ENCODE results near the gene SLC38A11.
"Not testable (repeated sequence)": the region's sequence is repeated elsewhere in the genome, so short reads cannot be mapped to it uniquely, and the experiment has no call there.

The SLC38A11 gene

GRCh38 chr2:164992093-164992454, 36.7 kb upstream of the SLC38A11 start:
- POLR2A ChIA-PET; H3K4me3 ChIP-seq (ENCODE audit: control insufficient read depth in 1 of 7, extremely low read depth in 1 of 7, insufficient read depth in 4 of 7, low read depth in 2 of 7, low read length in 6 of 7); H3K27ac ChIP-seq (ENCODE audit: insufficient read depth in 1 of 2, low read depth in 1 of 2, low read length in 2 of 2, poor library complexity in 1 of 2, severe bottlenecking in 2 of 2); H3K27me3 ChIP-seq (replicated peaks in 2 of 5; ENCODE audit: control insufficient read depth in 4 of 5, insufficient read depth in 5 of 5, low read length in 4 of 5); H3K9me3 ChIP-seq (ENCODE audit: control extremely low read depth in 1 of 5, control insufficient read depth in 4 of 5, insufficient read depth in 2 of 5, low read depth in 1 of 5, low read length in 4 of 5); H3K36me3 ChIP-seq (ENCODE audit: control insufficient read depth in 4 of 4, insufficient read depth in 4 of 4, low read length in 3 of 4); DNase-seq: not testable (repeated sequence)
- peaks cover 0 to 18% (median 11%) of the 10 kb centered on the region in 4 experiments for H3K4me1 ChIP-seq (ENCODE audit: control extremely low read depth in 1 of 4, control insufficient read depth in 4 of 4, insufficient read depth in 4 of 4, low read length in 3 of 4)
- CTCF ChIA-PET, result interaction anchor here (0.7 to 2.1 kb wide), 13 partner anchors 9 to 257 kb away, joined by 3 to 5 read pairs (median 3); no protein-coding TSS in a partner anchor

- POLR2A ChIA-PET; H3K9me3 ChIP-seq (ENCODE audit: control extremely low read depth in 1 of 5, control insufficient read depth in 4 of 5, insufficient read depth in 2 of 5, low read depth in 1 of 5, low read length in 4 of 5); DNase-seq; H3K36me3 ChIP-seq (ENCODE audit: control insufficient read depth in 4 of 4, insufficient read depth in 4 of 4, low read length in 3 of 4); H3K27me3 ChIP-seq (replicated peaks in 2 of 5; ENCODE audit: control insufficient read depth in 4 of 5, insufficient read depth in 5 of 5, low read length in 4 of 5); H3K27ac ChIP-seq (ENCODE audit: insufficient read depth in 1 of 2, low read depth in 1 of 2, low read length in 2 of 2, poor library complexity in 1 of 2, severe bottlenecking in 2 of 2); H3K4me3 ChIP-seq (ENCODE audit: control insufficient read depth in 1 of 7, extremely low read depth in 1 of 7, insufficient read depth in 4 of 7, low read depth in 2 of 7, low read length in 6 of 7): not testable (repeated sequence)
- CTCF ChIA-PET, result interaction anchor here (0.6 to 2.1 kb wide), 12 partner anchors 10 to 257 kb away, joined by 3 to 5 read pairs (median 3); no protein-coding TSS in a partner anchor
- peaks cover 0 to 18% (median 11%) of the 10 kb centered on the region in 4 experiments for H3K4me1 ChIP-seq (ENCODE audit: control extremely low read depth in 1 of 4, control insufficient read depth in 4 of 4, insufficient read depth in 4 of 4, low read length in 3 of 4)
Measured at GRCh38 chr2:164991361-164992092, 36.2 kb upstream of the SLC38A11 start.

GRCh38 chr2:164990953-164991352, 35.6 kb upstream of the SLC38A11 start:
- DNase-seq; POLR2A ChIA-PET; H3K36me3 ChIP-seq (ENCODE audit: control insufficient read depth in 4 of 4, insufficient read depth in 4 of 4, low read length in 3 of 4); H3K27me3 ChIP-seq (replicated peaks in 2 of 5; ENCODE audit: control insufficient read depth in 4 of 5, insufficient read depth in 5 of 5, low read length in 4 of 5); H3K4me3 ChIP-seq (ENCODE audit: control insufficient read depth in 1 of 7, extremely low read depth in 1 of 7, insufficient read depth in 4 of 7, low read depth in 2 of 7, low read length in 6 of 7); H3K9me3 ChIP-seq (ENCODE audit: control extremely low read depth in 1 of 5, control insufficient read depth in 4 of 5, insufficient read depth in 2 of 5, low read depth in 1 of 5, low read length in 4 of 5); H3K27ac ChIP-seq (ENCODE audit: insufficient read depth in 1 of 2, low read depth in 1 of 2, low read length in 2 of 2, poor library complexity in 1 of 2, severe bottlenecking in 2 of 2): not testable (repeated sequence)
- CTCF ChIA-PET, result interaction anchor here (0.6 to 2.1 kb wide), 9 partner anchors 9 to 256 kb away, joined by 3 to 5 read pairs (median 3); no protein-coding TSS in a partner anchor
- peaks cover 0 to 18% (median 11%) of the 10 kb centered on the region in 4 experiments for H3K4me1 ChIP-seq (ENCODE audit: control extremely low read depth in 1 of 4, control insufficient read depth in 4 of 4, insufficient read depth in 4 of 4, low read length in 3 of 4)

- H3K27me3 ChIP-seq (replicated peaks in 2 of 5; ENCODE audit: control insufficient read depth in 4 of 5, insufficient read depth in 5 of 5, low read length in 4 of 5); POLR2A ChIA-PET; H3K4me3 ChIP-seq (ENCODE audit: control insufficient read depth in 1 of 7, extremely low read depth in 1 of 7, insufficient read depth in 4 of 7, low read depth in 2 of 7, low read length in 6 of 7); H3K36me3 ChIP-seq (ENCODE audit: control insufficient read depth in 4 of 4, insufficient read depth in 4 of 4, low read length in 3 of 4); H3K9me3 ChIP-seq (ENCODE audit: control extremely low read depth in 1 of 5, control insufficient read depth in 4 of 5, insufficient read depth in 2 of 5, low read depth in 1 of 5, low read length in 4 of 5); H3K27ac ChIP-seq (ENCODE audit: insufficient read depth in 1 of 2, low read depth in 1 of 2, low read length in 2 of 2, poor library complexity in 1 of 2, severe bottlenecking in 2 of 2); CTCF ChIA-PET: not testable (repeated sequence)
- DNase-seq, result peak in 1 of 3 donors; percentile 29
- no CpG with 5 or more reads among the region's 3 CpGs for WGBS (ENCODE audit: insufficient coverage)
- H3K4me1 ChIP-seq (ENCODE audit: control extremely low read depth in 1 of 4, control insufficient read depth in 4 of 4, insufficient read depth in 4 of 4, low read length in 3 of 4), result peaks cover 0 to 18% (median 11%) of the 10 kb centered on the region in 4 experiments
Measured at GRCh38 chr2:164988805-164989204, 33.5 kb upstream of the SLC38A11 start.

GRCh38 chr2:164986027-164986426, 30.7 kb upstream of the SLC38A11 start:
- H3K4me3 ChIP-seq (ENCODE audit: control insufficient read depth in 1 of 7, extremely low read depth in 1 of 7, insufficient read depth in 4 of 7, low read depth in 2 of 7, low read length in 6 of 7); H3K27me3 ChIP-seq (replicated peaks in 2 of 5; ENCODE audit: control insufficient read depth in 4 of 5, insufficient read depth in 5 of 5, low read length in 4 of 5); POLR2A ChIA-PET; DNase-seq; H3K27ac ChIP-seq (ENCODE audit: insufficient read depth in 1 of 2, low read depth in 1 of 2, low read length in 2 of 2, poor library complexity in 1 of 2, severe bottlenecking in 2 of 2); CTCF ChIA-PET; H3K36me3 ChIP-seq (ENCODE audit: control insufficient read depth in 4 of 4, insufficient read depth in 4 of 4, low read length in 3 of 4); H3K9me3 ChIP-seq (ENCODE audit: control extremely low read depth in 1 of 5, control insufficient read depth in 4 of 5, insufficient read depth in 2 of 5, low read depth in 1 of 5, low read length in 4 of 5): not testable (repeated sequence)
- H3K4me1 ChIP-seq (ENCODE audit: control extremely low read depth in 1 of 4, control insufficient read depth in 4 of 4, insufficient read depth in 4 of 4, low read length in 3 of 4), result peaks cover 2 to 11% (median 5%) of the 10 kb centered on the region in 4 experiments
- 80% methylated on average over 2 of the region's 3 CpGs for WGBS (ENCODE audit: insufficient coverage)

GRCh38 chr2:164984428-164984827, 29.1 kb upstream of the SLC38A11 start:
- H3K4me3 ChIP-seq (ENCODE audit: control insufficient read depth in 1 of 7, extremely low read depth in 1 of 7, insufficient read depth in 4 of 7, low read depth in 2 of 7, low read length in 6 of 7), result no peak overlapping the region
- peaks cover 2 to 22% (median 11%) of the 10 kb centered on the region in 4 experiments for H3K4me1 ChIP-seq (ENCODE audit: control extremely low read depth in 1 of 4, control insufficient read depth in 4 of 4, insufficient read depth in 4 of 4, low read length in 3 of 4)
- no CpG with 5 or more reads among the region's 3 CpGs for WGBS (ENCODE audit: insufficient coverage)
- H3K9me3 ChIP-seq (ENCODE audit: control extremely low read depth in 1 of 5, control insufficient read depth in 4 of 5, insufficient read depth in 2 of 5, low read depth in 1 of 5, low read length in 4 of 5), result no peaks in the 10 kb centered on the region
- ChIA-PET POLR2A (no interaction called here), CTCF (no interaction called here)
- no peak for DNase-seq
- no peaks in the 10 kb centered on the region for H3K36me3 ChIP-seq (ENCODE audit: control insufficient read depth in 4 of 4, insufficient read depth in 4 of 4, low read length in 3 of 4)
- no peak overlapping the region for H3K27ac ChIP-seq (ENCODE audit: insufficient read depth in 1 of 2, low read depth in 1 of 2, low read length in 2 of 2, poor library complexity in 1 of 2, severe bottlenecking in 2 of 2)
- H3K27me3 ChIP-seq (replicated peaks in 2 of 5; ENCODE audit: control insufficient read depth in 4 of 5, insufficient read depth in 5 of 5, low read length in 4 of 5), result no peaks in the 10 kb centered on the region

- ChIA-PET CTCF (interaction anchor here (0.8 to 1.5 kb wide), 4 partner anchors 10 to 12 kb away, joined by 3 read pairs; no protein-coding TSS in a partner anchor), POLR2A (no interaction called here)
- DNase-seq, result peak in 1 of 3 donors; percentile 15
- 86% methylated on average over 2 of the region's 7 CpGs for WGBS (ENCODE audit: insufficient coverage)
- no peaks in the 10 kb centered on the region for H3K36me3 ChIP-seq (ENCODE audit: control insufficient read depth in 4 of 4, insufficient read depth in 4 of 4, low read length in 3 of 4)
- peaks cover 6 to 31% (median 12%) of the 10 kb centered on the region in 4 experiments for H3K4me1 ChIP-seq (ENCODE audit: control extremely low read depth in 1 of 4, control insufficient read depth in 4 of 4, insufficient read depth in 4 of 4, low read length in 3 of 4)
- H3K27me3 ChIP-seq (replicated peaks in 2 of 5; ENCODE audit: control insufficient read depth in 4 of 5, insufficient read depth in 5 of 5, low read length in 4 of 5), result no peaks in the 10 kb centered on the region
- no peak overlapping the region for H3K4me3 ChIP-seq (ENCODE audit: control insufficient read depth in 1 of 7, extremely low read depth in 1 of 7, insufficient read depth in 4 of 7, low read depth in 2 of 7, low read length in 6 of 7)
- no peak overlapping the region for H3K27ac ChIP-seq (ENCODE audit: insufficient read depth in 1 of 2, low read depth in 1 of 2, low read length in 2 of 2, poor library complexity in 1 of 2, severe bottlenecking in 2 of 2)
- no peaks in the 10 kb centered on the region for H3K9me3 ChIP-seq (ENCODE audit: control extremely low read depth in 1 of 5, control insufficient read depth in 4 of 5, insufficient read depth in 2 of 5, low read depth in 1 of 5, low read length in 4 of 5)
Measured at GRCh38 chr2:164981217-164981990, 26.1 kb upstream of the SLC38A11 start.

All from common myeloid progenitor, CD34-positive (primary cell).